Right lobe of liver (tissue), 4 donors: ENCODE data around the gene SYT14.

ENCODE experiments used
- POLR2A ChIP-seq: fragments of 450-650 bp; IDR thresholded peaks from one replicate; pipeline ENCODE4 v1.6.1; 2017; ENCODE audit warnings: antibody characterized with exemption, mild to moderate bottlenecking
- TF ChIP-seq, protein P1 (sequence below), 4 donors: fragments of 200-600 bp in 3 of 4; fragments of 450-650 bp in 1 of 4; IDR thresholded peaks; one replicate each; pipeline versions ENCODE4 v1.5.1 to v1.8.0; 2016 to 2022; ENCODE audit warnings: antibody characterized with exemption in 4 of 4, mild to moderate bottlenecking in 2 of 4
- donor health status: DM: no; HTN: no; CAD: no.
- donor health status: DM: no; HTN: no; CAD: no.
- donor health status: DM: no; HTN: yes; CAD: no.

DNA sequence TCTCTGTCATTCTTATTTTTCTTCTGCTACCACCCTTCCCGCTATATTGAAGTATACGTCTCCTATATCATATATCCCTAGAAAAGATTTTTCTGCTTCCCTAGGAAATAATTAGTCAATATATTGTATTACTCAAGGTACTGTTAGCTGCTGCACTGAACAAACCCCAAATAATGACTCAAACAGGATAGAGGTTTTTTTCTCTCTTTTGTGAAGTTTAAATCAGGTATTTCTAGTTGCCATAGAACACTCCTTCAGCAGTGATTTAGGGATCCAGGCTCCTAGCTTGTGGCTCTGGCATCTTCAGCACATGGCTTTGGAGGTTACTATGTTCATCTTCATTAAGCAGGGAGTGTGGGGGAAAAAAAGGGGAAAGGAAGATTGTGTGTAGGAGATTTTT, 18.1 kb downstream of the SYT14 start:
- TF ChIP-seq, protein P1, sequence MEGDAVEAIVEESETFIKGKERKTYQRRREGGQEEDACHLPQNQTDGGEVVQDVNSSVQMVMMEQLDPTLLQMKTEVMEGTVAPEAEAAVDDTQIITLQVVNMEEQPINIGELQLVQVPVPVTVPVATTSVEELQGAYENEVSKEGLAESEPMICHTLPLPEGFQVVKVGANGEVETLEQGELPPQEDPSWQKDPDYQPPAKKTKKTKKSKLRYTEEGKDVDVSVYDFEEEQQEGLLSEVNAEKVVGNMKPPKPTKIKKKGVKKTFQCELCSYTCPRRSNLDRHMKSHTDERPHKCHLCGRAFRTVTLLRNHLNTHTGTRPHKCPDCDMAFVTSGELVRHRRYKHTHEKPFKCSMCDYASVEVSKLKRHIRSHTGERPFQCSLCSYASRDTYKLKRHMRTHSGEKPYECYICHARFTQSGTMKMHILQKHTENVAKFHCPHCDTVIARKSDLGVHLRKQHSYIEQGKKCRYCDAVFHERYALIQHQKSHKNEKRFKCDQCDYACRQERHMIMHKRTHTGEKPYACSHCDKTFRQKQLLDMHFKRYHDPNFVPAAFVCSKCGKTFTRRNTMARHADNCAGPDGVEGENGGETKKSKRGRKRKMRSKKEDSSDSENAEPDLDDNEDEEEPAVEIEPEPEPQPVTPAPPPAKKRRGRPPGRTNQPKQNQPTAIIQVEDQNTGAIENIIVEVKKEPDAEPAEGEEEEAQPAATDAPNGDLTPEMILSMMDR (IDR thresholded peaks at IDR 0.05) = no peak
- no peak for TF ChIP-seq POLR2A
